Stimulated activated CD8-positive, alpha-beta memory T cell treated with anti-CD3 and anti-CD28 coated beads, Interleukin-7, amount 100 ng/mL, for 24 hours (primary cell): Measurements from ENCODE around the gene POGLUT3.

Experiments used
- DNase-seq: peaks from one replicate; pipeline ENCODE4 v3.0.0-alpha.2; 2020; ENCODE audit warnings: low read depth

Gene POGLUT3, protein sequence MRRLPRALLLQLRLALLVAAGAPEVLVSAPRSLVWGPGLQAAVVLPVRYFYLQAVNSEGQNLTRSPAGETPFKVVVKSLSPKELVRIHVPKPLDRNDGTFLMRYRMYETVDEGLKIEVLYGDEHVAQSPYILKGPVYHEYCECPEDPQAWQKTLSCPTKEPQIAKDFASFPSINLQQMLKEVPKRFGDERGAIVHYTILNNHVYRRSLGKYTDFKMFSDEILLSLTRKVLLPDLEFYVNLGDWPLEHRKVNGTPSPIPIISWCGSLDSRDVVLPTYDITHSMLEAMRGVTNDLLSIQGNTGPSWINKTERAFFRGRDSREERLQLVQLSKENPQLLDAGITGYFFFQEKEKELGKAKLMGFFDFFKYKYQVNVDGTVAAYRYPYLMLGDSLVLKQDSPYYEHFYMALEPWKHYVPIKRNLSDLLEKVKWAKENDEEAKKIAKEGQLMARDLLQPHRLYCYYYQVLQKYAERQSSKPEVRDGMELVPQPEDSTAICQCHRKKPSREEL

DNA sequence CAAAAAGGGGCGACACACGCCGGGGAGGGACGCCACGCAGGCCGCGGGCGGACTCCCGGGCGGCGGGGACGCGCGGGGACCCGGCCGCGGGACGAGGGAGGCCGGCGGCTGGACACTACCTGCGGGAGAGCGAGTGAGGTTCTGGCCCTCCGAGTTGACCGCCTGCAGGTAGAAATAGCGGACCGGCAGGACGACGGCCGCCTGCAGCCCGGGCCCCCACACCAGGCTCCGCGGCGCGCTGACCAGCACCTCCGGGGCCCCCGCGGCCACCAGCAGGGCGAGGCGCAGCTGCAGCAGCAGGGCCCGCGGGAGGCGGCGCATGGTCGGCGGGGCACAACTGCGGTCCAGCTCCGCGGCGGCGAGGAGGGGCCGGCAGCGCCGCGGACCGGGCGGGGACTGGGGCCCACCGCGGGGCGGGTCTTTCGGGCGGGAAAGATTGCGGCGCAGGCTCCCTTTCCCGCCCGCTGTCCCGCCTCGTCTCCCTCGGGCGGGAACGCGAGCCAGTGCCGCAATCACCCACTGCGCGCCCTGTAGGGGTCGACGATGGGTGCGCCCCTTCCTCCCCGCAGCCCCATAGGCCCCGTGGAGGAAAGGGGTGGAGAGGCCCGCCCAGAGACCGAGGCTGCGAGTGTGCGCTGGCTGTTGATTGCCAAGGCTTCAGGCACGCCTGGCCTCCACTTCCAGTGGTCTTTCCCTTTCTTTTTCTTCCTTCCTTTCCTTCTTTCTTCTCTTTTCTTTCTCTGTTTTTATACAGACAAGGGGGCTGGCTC is at the start of gene POGLUT3:
POGLUT3 (minus strand) TSS at position 339 of the 770 bp plus-strand sequence; CDS start at position 321, 18 bp downstream.
- DNase-seq = peak; percentile 5

DNA sequence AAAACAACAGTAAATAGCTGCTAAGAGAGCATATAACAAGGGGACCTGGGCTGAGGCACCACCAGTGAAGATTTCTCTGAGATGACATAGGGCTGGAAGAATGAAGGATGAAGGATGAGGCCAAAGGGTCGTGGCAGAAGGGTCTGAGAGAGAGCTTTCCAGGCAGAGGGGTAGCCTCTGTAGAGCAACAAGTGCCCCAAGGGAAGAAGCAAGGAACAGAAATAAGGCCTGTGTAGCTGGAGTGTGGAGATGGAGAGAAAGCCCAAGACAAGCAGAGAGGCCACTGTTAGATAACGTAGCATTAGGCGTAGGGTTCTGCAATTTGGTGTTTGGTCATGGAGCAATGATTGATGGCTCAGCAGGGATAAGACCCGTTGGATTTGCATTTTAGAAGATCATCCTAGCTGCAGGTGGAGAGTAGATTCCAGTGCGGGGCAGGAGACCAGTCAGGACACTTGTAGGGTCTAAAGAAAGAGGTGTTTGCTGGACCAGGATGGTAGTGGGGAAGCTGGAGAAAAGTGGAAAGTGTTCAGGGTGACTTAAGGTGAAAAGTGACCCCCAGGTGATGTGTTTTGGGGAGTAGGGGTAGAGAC is 47.8 kb upstream of the POGLUT3 start:
- DNase-seq = no peak

DNA sequence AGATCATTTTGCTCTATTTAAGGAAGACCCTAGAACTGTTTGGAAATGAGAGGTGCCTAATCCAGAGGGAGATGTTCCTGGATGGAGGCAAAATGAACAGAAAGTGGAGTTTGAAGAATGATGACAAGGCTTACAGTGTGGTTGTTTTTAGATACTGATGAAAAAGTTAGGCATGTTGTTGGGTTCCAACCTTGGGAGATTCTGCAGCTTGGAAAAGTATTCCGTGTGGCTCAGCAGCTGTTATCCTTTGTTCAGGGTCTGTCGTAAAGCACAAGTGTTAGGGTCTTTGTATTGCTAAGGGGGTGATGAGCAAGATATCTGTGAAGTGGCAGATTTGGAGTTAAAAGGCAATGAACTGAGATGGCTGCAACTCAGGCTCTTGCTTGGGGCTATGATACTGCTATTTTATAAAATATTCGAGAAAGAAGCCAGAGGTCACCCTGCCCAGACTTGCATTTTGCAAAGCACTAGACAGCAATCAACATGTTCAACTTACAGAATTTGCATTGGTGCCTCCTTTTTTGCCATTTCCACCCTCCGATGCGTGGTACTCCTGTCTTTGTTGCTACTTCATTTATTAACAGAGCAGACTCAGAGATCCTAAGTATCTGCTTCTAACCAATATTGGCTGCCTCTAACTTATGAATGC is 45.3 kb upstream of the POGLUT3 start:
- no peak for DNase-seq

DNA sequence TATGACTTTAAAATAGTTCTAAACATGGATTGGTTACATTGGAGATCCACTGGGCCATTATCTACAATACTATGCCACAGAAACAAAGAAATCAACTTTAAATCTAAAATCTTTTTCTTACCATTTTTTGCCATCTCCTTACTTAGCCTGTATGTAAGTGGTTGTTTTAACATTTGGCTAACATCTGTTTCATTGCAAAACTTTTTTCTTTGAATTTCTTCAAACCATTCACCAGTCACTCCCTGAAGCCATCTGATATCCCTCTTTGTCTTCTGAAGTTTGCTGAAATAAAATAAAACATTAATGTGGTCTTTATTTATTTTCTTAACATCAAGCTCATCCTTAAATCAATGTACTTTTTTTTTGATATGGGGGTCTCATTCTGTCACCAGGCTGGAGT is 43.3 kb upstream of the POGLUT3 start:
- DNase-seq = no peak

DNA sequence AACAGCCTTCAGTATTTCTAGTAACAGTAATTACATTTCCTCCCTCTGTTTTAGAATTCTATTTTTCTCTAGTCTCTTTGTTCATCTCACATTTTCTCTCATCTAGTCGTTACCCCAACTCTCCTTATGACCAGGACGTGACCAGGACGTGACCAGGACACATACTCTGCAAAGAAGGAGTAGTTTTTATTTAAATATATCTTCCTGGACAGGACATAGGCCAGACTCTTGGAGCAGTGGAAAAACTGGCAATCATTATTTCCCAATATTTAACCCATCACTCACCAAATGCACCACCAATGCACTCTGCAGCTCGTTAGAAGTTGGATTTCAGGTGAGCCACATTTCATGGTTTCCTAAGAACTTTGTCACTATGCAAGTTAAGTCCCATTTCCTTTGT is 40.3 kb upstream of the POGLUT3 start:
- no peak for DNase-seq

DNA sequence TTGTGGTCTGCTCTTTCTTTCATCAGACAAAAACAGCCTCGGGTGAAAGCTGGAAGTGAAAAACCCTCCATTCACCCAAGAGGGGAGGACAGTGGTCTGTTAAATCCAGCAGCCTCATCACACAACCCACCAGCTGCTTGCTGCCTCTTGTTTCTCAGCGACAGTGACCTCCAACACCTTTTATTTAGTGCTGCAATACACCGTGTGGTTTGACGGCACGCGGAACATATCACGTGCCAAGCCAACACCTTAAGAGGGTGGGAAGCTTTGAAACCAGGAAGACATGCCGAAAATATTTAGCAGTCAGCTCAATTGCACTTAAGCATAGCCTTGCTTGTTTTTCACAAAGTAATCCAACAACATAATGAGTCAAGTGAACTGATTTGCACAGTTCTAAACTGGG is 39.8 kb upstream of the POGLUT3 start:
- no peak for DNase-seq

DNA sequence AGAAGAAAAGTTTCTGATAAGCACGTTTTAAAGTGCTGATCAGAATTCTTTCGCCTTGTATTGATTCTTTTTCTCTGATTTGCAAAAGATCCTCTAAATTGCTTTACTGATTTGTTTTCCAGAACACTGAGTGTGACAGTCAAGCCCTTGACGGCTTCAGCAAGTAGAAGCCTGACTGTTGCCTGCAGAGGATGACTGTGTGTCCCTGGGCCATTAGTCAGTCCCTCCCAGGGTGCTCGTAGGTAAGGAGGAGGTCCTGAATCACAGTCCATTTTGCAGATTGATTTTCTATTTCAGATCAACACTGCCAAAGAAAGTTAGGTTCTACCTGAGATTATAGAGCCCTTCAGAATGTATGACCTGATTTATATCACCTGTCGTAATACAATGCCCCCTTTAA is 38.6 kb upstream of the POGLUT3 start:
- DNase-seq = no peak

DNA sequence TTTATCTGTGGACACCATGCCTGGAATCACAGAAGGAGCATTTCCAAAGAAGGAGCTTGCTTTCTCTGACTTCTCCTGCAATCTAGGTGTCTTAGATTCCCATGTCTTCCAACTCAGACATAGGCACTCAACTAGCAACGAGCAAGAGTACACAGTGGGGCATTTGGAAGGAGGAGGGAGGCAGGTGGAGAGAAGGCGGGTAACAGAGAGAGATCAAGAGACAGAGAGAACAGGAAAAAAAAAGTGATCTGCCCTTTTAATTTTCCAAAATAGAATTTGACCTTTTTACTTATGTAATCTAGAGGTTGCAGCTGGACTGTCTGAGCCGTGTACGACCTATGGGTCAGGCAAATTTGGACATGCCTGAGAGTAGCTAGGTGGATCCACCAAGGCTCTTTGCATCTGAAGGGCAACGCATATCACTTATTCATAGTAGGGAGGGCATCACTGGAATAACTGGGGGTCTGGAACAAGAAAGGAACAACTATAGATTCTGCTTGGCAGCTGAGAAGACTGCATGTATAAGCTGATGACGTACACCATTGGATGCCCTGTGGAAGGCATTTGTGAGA is 37.3 kb upstream of the POGLUT3 start:
- no peak for DNase-seq

DNA sequence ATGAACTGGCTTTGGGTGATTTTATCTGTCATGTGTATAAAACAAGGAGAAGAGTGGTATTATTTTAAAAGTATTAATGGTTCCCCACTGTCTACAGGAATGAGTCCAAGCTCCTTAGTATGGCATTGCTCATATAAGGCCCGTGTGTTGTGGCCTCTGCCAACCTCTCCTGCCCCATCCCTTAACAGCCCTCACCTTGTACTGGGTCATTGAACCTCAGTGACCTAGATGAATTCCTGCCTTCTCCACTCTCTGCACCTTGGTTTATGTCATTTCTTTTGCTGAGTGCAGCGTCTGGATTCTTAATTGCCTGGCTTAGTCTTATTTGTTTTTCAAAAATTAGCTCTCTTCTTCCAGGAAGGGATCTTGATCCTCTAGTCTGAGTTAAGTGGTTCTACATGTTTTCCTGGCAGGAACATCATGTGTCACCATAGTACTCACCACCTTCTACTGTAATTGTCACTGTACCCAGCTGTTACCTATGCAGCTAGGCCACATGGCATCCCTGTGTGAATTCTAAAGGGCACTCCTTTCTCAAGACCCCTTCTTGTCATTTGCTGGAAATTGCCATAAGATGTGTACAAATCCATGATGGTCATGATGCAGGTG is 36.2 kb upstream of the POGLUT3 start:
- DNase-seq = no peak

DNA sequence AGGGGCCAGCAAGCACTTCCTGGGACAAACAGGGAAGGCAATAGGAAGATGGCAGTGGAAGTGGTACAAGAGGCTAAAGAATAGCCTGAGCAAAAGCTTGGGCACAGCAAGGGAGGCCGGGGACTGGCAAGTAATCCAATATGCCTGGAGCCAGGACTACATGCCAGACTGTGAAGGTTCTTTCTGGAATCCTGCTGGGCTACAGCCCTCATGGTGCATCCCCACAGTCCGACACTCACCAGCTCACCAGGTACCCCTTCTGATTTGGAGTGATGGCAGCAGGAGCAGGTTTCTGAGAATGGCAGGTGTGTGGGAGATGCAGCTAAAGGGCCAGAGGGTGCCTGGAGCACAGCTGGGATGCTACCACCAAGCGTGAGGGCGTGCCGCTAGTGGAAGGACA is 32.2 kb upstream of the POGLUT3 start:
- no peak for DNase-seq

DNA sequence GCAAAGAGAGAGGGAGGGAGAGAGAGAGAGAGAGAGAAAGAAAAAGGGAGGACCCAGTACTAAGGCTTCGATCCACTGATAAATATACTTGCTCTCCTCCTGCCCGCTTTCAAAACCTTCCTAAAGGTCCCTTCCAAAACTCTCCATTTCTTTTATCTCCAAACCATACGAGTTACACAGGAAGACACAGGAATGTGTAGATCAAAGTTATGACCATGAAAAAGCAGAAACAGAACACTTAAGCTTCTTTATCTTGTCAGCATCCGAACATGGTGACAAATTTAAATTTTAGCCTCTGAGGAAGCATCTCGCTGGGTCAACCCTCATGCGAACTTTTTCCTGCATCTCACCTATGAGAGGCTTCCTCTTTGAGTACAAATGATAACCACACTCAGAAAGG is 29.2 kb upstream of the POGLUT3 start:
- no peak for DNase-seq

DNA sequence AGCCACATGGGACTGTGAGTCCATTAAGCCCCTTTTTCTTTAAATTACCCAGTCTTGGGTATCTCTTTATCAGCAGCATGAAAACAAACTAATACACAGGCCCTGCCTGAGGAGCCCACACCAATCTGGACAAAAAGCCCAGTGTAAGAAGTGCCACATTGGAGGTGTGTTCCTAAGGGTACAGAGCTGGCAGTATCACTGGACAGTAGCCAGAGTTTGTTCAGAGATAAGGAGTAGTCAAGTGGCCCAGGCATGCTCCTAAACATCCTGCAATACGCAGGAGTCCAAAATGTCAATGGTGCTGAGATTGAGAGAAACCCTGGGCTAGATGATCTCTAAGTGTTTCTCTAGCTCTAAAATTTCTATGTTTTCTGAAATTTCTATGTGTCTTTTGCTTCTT is 27.0 kb upstream of the POGLUT3 start:
- no peak for DNase-seq

DNA sequence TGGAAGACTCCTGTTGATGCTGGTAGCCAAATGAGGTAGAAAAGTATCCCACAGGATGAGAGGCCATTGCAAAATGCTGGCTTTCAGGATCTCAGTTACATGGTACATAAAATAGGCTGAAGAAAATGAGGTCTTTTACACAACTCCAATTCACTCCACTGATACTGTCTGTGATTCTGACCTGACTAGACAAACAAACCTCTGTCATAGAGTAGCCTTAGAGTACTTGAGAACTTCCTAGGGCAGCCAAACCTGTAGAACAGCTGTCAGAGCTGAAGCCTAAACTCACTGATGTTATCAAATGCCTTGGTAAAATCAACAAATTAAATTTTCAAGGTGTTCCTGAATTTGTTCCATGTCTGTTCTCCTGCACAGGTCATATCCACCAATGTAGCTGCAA is 26.2 kb upstream of the POGLUT3 start:
- DNase-seq = no peak

DNA sequence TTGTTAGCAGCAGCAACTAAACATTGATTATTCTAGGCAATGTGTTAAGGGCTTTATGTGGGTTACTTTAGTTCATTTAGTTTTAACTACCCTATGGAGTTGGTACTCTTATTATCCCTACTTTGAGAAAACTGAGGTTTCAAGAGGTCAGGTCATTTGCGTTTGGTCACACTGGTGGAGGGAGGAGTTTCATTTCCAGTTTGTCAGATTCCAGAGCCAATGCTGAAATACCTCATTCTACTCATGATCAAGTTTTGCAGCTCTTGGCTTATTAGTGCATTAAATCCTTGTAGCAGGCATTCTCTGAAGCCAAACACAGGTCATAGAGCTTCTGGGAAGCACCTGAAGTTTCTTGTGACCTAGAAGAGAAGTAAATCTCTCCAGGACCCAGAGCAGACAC is 24.1 kb upstream of the POGLUT3 start:
- no peak for DNase-seq

DNA sequence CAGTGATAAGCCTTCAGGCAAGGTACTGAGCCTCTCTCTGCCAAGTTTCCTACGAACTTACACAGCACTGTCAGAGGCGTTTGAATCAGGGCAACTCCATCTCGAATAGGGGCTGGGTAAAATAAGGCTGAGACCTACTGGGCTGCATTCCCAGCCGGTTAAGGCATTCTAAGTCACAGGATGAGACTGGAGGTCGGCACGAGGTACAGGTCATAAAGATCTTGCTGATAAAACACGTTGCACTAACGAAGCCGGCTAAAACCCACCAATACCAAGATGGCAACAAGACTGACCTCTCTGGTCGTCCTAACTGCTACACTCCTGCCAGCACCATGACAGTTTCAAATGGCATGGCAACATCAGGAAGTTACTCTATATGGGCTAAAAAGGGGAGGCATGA is 20.4 kb upstream of the POGLUT3 start:
- no peak for DNase-seq

DNA sequence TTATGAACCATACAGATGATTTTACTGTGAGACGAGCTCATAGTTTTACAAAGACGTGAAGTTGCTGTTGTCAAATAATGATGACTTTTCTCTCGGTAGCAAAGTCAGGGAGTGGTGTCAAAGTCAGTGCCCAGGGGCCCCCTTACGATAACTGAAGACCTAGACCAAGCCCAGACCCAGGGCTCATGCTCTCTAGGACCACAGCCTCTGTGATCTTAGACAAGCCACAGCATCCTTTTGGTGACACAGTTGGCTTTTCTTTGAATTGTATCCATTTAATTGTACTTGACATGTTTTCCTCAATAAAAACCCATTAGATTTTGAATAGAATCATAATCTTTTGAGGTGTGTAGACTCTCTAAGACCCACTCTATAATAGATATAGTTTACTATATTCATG is 17.9 kb upstream of the POGLUT3 start:
- no peak for DNase-seq

DNA sequence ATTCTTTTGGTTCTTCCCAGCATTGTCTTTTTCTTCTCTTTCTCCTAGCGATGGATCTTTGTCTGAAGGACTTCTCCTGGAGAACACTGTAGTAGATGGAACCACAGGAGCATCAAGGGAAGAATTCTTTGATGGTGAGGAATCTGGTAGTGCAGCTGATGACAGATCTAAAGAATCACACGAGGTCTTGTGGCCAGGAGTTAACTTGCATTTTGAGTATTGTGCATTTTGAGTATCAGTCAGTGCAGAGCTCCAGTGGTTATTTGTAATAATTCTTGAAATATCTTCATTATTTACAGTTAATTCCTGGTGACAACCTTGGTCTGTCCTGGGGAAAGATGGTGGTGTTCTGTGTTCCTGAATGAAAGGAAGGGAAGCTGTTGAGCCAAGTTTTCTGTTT is 14.5 kb upstream of the POGLUT3 start:
- DNase-seq = no peak

DNA sequence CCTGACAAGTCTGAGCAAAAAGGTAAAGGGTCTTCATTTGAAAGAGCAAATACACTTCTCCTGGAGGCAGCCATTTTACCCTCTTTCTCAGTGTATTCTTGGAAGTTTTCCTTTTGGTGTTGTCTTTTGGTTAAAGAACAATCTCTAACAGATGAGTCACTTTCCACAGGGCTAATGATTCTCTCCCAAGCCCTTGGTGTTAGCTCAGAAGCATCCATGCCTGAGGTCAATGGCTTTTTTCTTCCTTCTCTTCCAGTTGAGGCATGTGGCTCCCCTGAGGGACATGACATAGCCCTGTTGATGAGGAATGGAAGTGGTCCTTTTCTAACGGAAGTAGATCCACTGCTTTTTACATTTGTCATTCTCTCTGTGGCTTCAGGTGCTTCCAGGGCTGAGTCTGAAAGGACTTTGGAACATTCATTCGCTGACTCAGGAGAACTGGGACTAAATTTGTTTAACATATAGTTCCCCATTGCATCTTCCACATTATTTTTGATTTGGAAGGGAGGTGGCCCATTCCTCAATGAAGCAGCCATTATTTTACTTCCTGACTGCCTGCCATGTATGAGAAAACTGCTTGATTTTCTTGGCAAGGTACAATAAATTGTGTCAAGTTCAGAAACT is 13.8 kb upstream of the POGLUT3 start:
- no peak for DNase-seq

DNA sequence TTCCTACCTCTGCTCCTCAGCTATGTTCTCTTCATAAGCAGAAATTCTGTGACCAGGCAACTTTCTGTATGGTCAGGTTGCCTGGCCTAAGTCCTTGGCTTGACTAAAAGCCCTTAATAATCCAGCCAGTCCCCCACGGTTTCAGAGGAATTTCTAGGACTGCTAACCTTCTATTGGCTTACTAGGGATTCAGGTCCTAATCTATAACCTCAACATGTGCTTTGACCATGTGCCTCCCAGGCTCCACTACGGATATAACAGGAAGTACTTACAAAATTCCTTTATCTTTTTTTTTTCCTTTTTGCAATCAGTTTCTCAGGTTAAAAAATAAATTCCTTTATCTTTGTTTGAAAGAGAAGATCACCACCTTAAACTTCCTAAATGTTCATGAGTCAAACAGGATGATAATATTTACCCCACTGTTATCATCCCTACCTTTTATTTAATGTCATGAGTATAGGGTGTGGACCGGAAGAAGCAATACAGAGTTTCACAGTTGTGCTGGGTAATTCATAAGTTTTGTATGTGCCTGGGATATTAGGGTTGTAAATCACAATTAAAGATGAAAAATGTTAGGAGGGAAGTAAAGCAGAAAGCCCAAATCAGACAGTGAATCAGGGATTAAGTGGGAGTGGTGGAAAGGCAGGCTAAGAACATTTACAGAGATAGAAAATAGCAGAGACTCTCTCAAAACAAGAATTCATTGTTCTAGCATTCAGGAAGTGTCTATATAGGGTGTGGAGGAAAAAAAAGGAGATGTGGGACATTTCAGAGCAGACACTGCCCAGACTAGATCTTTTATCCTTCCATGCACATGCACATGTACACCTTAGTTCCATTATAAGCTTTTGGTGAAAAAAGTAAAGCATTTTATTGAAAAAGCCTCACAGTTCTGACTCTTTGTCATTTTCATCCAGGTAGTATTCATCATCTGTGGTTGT is 10.7 kb upstream of the POGLUT3 start:
- DNase-seq = no peak

DNA sequence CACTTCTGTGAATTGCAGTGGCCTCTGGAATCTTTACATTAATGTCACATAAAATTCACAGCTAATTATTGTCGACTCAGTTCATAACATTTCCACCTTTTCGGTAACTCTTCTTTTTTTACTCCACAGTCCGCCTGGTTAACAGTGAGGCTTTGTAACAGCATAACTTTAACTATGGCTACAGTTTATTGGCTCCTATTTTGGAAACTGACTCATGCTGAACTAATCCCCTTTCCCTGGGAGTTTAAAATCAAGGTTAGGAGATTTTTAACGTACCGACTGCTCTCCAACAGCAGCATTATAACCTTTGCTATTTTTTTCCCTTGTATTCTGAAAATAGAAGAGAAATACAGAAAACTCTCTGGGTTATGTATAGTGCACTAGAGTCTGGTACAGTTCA is 3.2 kb upstream of the POGLUT3 start:
- no peak for DNase-seq
